ENCODE data around the gene METTL16.

Gene METTL16

GRCh38 chr17:2368359-2368758, 143.3 kb downstream of the METTL16 start:
- DNase-seq (ENCODE audit: low read depth in 2 of 3, low spot score in 2 of 3), result no peak

- no peak for DNase-seq (ENCODE audit: low read depth in 2 of 3, low spot score in 2 of 3)
Observed at GRCh38 chr17:2366747-2367494, 144.8 kb downstream of the METTL16 start.

All from activated CD8-positive, alpha-beta memory T cell treated with anti-CD3 and anti-CD28 coated beads for 48 hours (primary cell).